Measurements from ENCODE around the gene ADD2. TPM values are rescaled to one million over a fixed set of nuclear protein-coding genes. Genes with fewer than 3 reads are reported as not detected.

The ADD2 gene
- total RNA-seq, 1 experiment from 2014 or later, result 0.23 TPM

- no peak overlapping the region for H3K27ac Mint-ChIP-seq (ENCODE audit: low read depth, unreplicated experiment)
- peak; percentile 67 for DNase-seq (ENCODE audit: unreplicated experiment)
- ChIA-PET CTCF (interaction anchor here (0.7 to 7.6 kb wide), 19 partner anchors 9 to 701 kb away, joined by 3 to 170 read pairs (median 5); partner anchors contain the start of gene FAM136A), POLR2A (interaction anchor here (0.6 kb wide), 1 partner anchor 339 kb away, joined by 3 read pairs; no protein-coding TSS in a partner anchor)
- no peaks in the 10 kb centered on the region for H3K9me3 Mint-ChIP-seq (ENCODE audit: unreplicated experiment)
- TF ChIP-seq CTCF (IDR thresholded peaks at IDR 0.05; ENCODE audit: unreplicated experiment), result peak; percentile 47
- H3K4me1 Mint-ChIP-seq (ENCODE audit: insufficient read depth, unreplicated experiment), result no peaks in the 10 kb centered on the region
- no peaks in the 10 kb centered on the region for H3K36me3 Mint-ChIP-seq (ENCODE audit: insufficient read depth, unreplicated experiment)
- BruUV-seq (replicated peaks), result no TSS peak
- intact Hi-C loops (cut with micrococcal nuclease), result loop anchor here (1.0 to 10.0 kb wide), 3 partner anchors 302 to 729 kb away; partner anchors contain the start of gene MXD1
- no peak overlapping the region for H3K4me3 Mint-ChIP-seq (ENCODE audit: unreplicated experiment)
- no peaks in the 10 kb centered on the region for H3K27me3 Mint-ChIP-seq (ENCODE audit: insufficient read depth, unreplicated experiment)
Observed at GRCh38 chr2:70643715-70644114, 124.3 kb downstream of the ADD2 start.

GRCh38 chr2:70641263-70641784 lies 126.7 kb downstream of the ADD2 start:
- H3K27ac Mint-ChIP-seq (ENCODE audit: low read depth, unreplicated experiment), result no peak overlapping the region
- H3K4me1 Mint-ChIP-seq (ENCODE audit: insufficient read depth, unreplicated experiment), result no peaks in the 10 kb centered on the region
- ChIA-PET POLR2A (no interaction called here), CTCF (no interaction called here)
- no peak for TF ChIP-seq CTCF (IDR thresholded peaks at IDR 0.05; ENCODE audit: unreplicated experiment)
- no TSS peak for BruUV-seq (replicated peaks)
- intact Hi-C loops (cut with micrococcal nuclease), result loop anchor here (10.0 kb wide), 1 partner anchor 727 kb away; the partner anchor contains the start of gene MXD1
- DNase-seq (ENCODE audit: unreplicated experiment), result no peak
- H3K9me3 Mint-ChIP-seq (ENCODE audit: unreplicated experiment), result no peaks in the 10 kb centered on the region
- no peaks in the 10 kb centered on the region for H3K27me3 Mint-ChIP-seq (ENCODE audit: insufficient read depth, unreplicated experiment)
- H3K4me3 Mint-ChIP-seq (ENCODE audit: unreplicated experiment), result no peak overlapping the region
- H3K36me3 Mint-ChIP-seq (ENCODE audit: insufficient read depth, unreplicated experiment), result no peaks in the 10 kb centered on the region

DNA sequence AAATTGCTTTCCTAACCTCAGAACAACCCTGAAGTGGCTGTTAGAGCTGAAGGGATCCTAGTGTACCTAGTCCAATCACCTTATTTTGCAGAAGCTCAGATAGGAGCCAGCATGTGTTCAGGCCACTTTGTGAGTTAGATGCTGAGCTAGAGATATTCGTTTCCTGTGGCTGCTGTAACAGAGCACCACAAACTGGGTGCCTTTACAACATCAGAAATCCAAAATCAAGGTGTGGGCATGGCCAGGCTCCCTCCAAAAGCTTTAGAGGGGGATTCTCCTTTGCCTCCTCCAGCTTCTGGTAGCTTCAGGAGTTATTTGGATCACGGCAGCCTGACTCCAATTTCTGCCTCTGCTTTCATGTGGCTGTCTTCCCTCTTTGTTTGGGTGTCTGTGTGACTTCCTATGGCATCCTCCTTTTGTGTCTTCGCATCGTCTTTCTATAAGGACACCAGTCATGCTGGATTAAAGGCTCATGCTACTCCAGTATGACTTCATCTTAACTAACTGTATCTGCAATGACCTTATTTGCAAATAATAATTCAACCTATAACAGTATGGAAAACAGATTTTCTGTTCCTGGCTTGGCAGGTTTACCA lies 128.1 kb downstream of the ADD2 start:
- no peaks in the 10 kb centered on the region for H3K27me3 Mint-ChIP-seq (ENCODE audit: insufficient read depth, unreplicated experiment)

More for the DNA sequence above, 128.1 kb downstream of the ADD2 start:
- BruUV-seq (replicated peaks), result no TSS peak
- DNase-seq (ENCODE audit: unreplicated experiment), result no peak
- Mint-ChIP-seq H3K36me3 (ENCODE audit: insufficient read depth, unreplicated experiment) (no peaks in the 10 kb centered on the region), H3K4me3 (ENCODE audit: unreplicated experiment) (no peak overlapping the region), H3K27ac (ENCODE audit: low read depth, unreplicated experiment) (no peak overlapping the region), H3K9me3 (ENCODE audit: unreplicated experiment) (no peaks in the 10 kb centered on the region), H3K4me1 (ENCODE audit: insufficient read depth, unreplicated experiment) (no peaks in the 10 kb centered on the region)
- TF ChIP-seq CTCF (IDR thresholded peaks at IDR 0.05; ENCODE audit: unreplicated experiment), result no peak
- POLR2A ChIA-PET, result no interaction called here
- intact Hi-C loops (cut with micrococcal nuclease), result loop anchor here (10.0 kb wide), 1 partner anchor 725 kb away; the partner anchor contains the start of gene MXD1
- CTCF ChIA-PET, result interaction anchor here (1.0 to 2.7 kb wide), 8 partner anchors 10 to 378 kb away, joined by 3 to 27 read pairs (median 4); partner anchors contain the start of gene FAM136A
